Hepatocyte (in vitro differentiated cells): ENCODE measurements around the gene ULK4. TPM values are rescaled to one million over a fixed set of nuclear protein-coding genes. Genes with fewer than 3 reads are reported as not detected.

Source experiments
- DNase-seq: peaks from one replicate; pipeline ENCODE4 v3.0.0-alpha.2; 2016; ENCODE audit warnings: low spot score
- H2AFZ ChIP-seq: fragments of 200-600 bp; sonication (generic); 2 replicates; pipeline ENCODE4 v1.6.0; 2016; ENCODE audit warnings: antibody characterized with exemption, mild to moderate bottlenecking
- H3K27ac ChIP-seq: fragments of 200-600 bp; sonication (generic); 2 replicates; pipeline ENCODE4 v1.5.1; 2016; ENCODE audit warnings: mild to moderate bottlenecking
- H3K27me3 ChIP-seq: fragments of 200-600 bp; sonication (generic); 2 replicates; pipeline ENCODE4 v1.6.1; 2016
- H3K36me3 ChIP-seq: fragments of 200-600 bp; sonication (generic); replicated peaks from 2 replicates; pipeline ENCODE4 v1.5.1; 2016; ENCODE audit warnings: low read depth; ENCODE audit not compliant: insufficient read depth
- H3K4me1 ChIP-seq: fragments of 200-600 bp; sonication (generic); 2 replicates; pipeline ENCODE4 v1.5.1; 2016; ENCODE audit warnings: mild to moderate bottlenecking, moderate library complexity; ENCODE audit not compliant: insufficient read depth
- H3K4me2 ChIP-seq: fragments of 200-600 bp; sonication (generic); 2 replicates; pipeline ENCODE4 v1.6.0; 2016
- H3K4me3 ChIP-seq: fragments of 200-600 bp; sonication (generic); 2 replicates; pipeline ENCODE4 v1.5.1; 2016; ENCODE audit warnings: mild to moderate bottlenecking
- H3K79me2 ChIP-seq: fragments of 200-600 bp; sonication (generic); 2 replicates; pipeline ENCODE4 v1.6.0; 2017; ENCODE audit warnings: mild to moderate bottlenecking
- H3K9me2 ChIP-seq: fragments of 200-600 bp; sonication (generic); replicated peaks from 2 replicates; pipeline ENCODE4 v1.6.0; 2017; ENCODE audit warnings: mild to moderate bottlenecking; ENCODE audit not compliant: insufficient read depth
- H3K9me3 ChIP-seq: fragments of 200-600 bp; sonication (generic); 2 replicates; pipeline ENCODE4 v1.5.1; 2016; ENCODE audit warnings: low read depth, mild to moderate bottlenecking
- H4K20me1 ChIP-seq: fragments of 200-600 bp; sonication (generic); 2 replicates; pipeline ENCODE4 v1.6.0; 2016; ENCODE audit warnings: mild to moderate bottlenecking; ENCODE audit not compliant: insufficient read depth, poor library complexity, severe bottlenecking
- CTCF ChIP-seq: fragments of 200-600 bp; sonication (generic); IDR thresholded peaks from 2 replicates; pipeline ENCODE4 v1.5.1; 2016; ENCODE audit warnings: antibody characterized with exemption, mild to moderate bottlenecking; ENCODE audit not compliant: poor library complexity
- EZH2 ChIP-seq: fragments of 200-600 bp; sonication (generic); IDR thresholded peaks from 2 replicates; pipeline ENCODE4 v1.6.1; 2016; ENCODE audit warnings: antibody characterized with exemption, mild to moderate bottlenecking, borderline replicate concordance
- EZH2phosphoT487 ChIP-seq: fragments of 200-600 bp; sonication (generic); IDR thresholded peaks from one replicate; pipeline ENCODE4 v1.6.1; 2018; ENCODE audit warnings: antibody characterized with exemption, mild to moderate bottlenecking, low read depth, moderate library complexity; ENCODE audit not compliant: unreplicated experiment, severe bottlenecking
- WGBS: methylation state at CpG from one replicate; pipeline ENCODE4 v1.1.6; 2016; ENCODE audit warnings: low lambda C conversion rate; ENCODE audit errors: missing lambda C conversion rate; 5-methylcytosine and 5-hydroxymethylcytosine counted together
- polyA plus RNA-seq: library from polyadenylated mRNA; unstranded; fragments of >200 nt; fragmentation: Nextera tagmentation; extraction: Ambion mirVana; gene quantifications from 2 replicates; pipeline ENCODE4 v1.2.1, GENCODE V29; 2016
- total RNA-seq: library from RNA; depleted of rRNA; stranded (reverse); fragments of >200 nt; gene quantifications from 2 replicates; pipeline ENCODE4 v1.2.3, GENCODE V29; 2014

ULK4 gene
- total and polyA plus RNA-seq, 2 experiments from 2014 or later = 3.8 to 9.1 TPM

GRCh38 chr3:41274944-41275668 is 686.8 kb downstream of the ULK4 start:
- Histone ChIP-seq H3K36me3 (no peaks in the 10 kb centered on the region), H4K20me1 (no peaks in the 10 kb centered on the region), H2AFZ (no peak overlapping the region), H3K4me3 (no peak overlapping the region), H3K4me1 (peaks cover 8% of the 10 kb centered on the region), H3K9me2 (no peaks in the 10 kb centered on the region), H3K9me3 (no peaks in the 10 kb centered on the region), H3K4me2 (peak overlapping the region; percentile 45), H3K27ac (peak overlapping the region; percentile 75), H3K79me2 (no peaks in the 10 kb centered on the region), H3K27me3 (no peaks in the 10 kb centered on the region)
- peak; percentile 67 for DNase-seq
- TF ChIP-seq CTCF (no peak), EZH2phosphoT487 (no peak), EZH2 (no peak)

- TF ChIP-seq EZH2 = no peak
- no peak for TF ChIP-seq CTCF
- no peak for TF ChIP-seq EZH2phosphoT487
- 97% methylated on average over 1 of the region's 1 CpG for WGBS
Observed at GRCh38 chr3:41272667-41273066, 689.2 kb downstream of the ULK4 start.

GRCh38 chr3:41267975-41268640 is 693.8 kb downstream of the ULK4 start:
- peak overlapping the region; percentile 53 for H3K27ac ChIP-seq
- H3K4me2 ChIP-seq = no peak overlapping the region
- H3K9me3 ChIP-seq = no peaks in the 10 kb centered on the region
- H3K36me3 ChIP-seq = no peaks in the 10 kb centered on the region
- H3K4me1 ChIP-seq = no peaks in the 10 kb centered on the region
- 83% methylated on average over 8 of the region's 8 CpGs for WGBS
- TF ChIP-seq CTCF = no peak
- no peak for TF ChIP-seq EZH2
- TF ChIP-seq EZH2phosphoT487 = no peak
- no peak overlapping the region for H2AFZ ChIP-seq
- no peak overlapping the region for H3K4me3 ChIP-seq
- peak; percentile 66 for DNase-seq
- no peaks in the 10 kb centered on the region for H3K79me2 ChIP-seq
- H3K9me2 ChIP-seq = no peaks in the 10 kb centered on the region
- no peaks in the 10 kb centered on the region for H4K20me1 ChIP-seq
- no peaks in the 10 kb centered on the region for H3K27me3 ChIP-seq

More at GRCh38 chr3:41272667-41273066, 689.2 kb downstream of the ULK4 start:
- Histone ChIP-seq H4K20me1 (no peaks in the 10 kb centered on the region), H3K79me2 (no peaks in the 10 kb centered on the region), H3K9me3 (no peaks in the 10 kb centered on the region), H3K27me3 (no peaks in the 10 kb centered on the region), H3K4me3 (no peak overlapping the region), H3K9me2 (no peaks in the 10 kb centered on the region), H3K4me1 (peaks cover 8% of the 10 kb centered on the region), H3K4me2 (no peak overlapping the region), H3K36me3 (no peaks in the 10 kb centered on the region), H3K27ac (no peak overlapping the region), H2AFZ (no peak overlapping the region)
- no peak for DNase-seq
